Ovary (tissue), 9 donors: Measurements from ENCODE around the gene RHPN2. TPM values are rescaled to one million over a fixed set of nuclear protein-coding genes. Genes with fewer than 3 reads are reported as not detected.
"Not testable (repeated sequence)": the region's sequence is repeated elsewhere in the genome, so short reads cannot be mapped to it uniquely, and the experiment has no call there.

Experiments
- DNase-seq, 5 donors: peaks; one replicate each; pipeline ENCODE4 v3.0.0-alpha.2; 2019 to 2020
- H3K27ac ChIP-seq, 2 donors: fragments of 200-600 bp; one replicate each; pipeline versions ENCODE4 v1.5.1 to v1.8.0; 2019 to 2022
- H3K27me3 ChIP-seq: fragments of 200-600 bp; one replicate; pipeline ENCODE4 v1.8.0; 2022
- H3K36me3 ChIP-seq: fragments of 200-600 bp; sonication (generic); one replicate; pipeline ENCODE4 v1.5.1; 2019
- H3K4me1 ChIP-seq: one replicate; pipeline ENCODE4 v1.8.1; 2013; ENCODE audit warnings: mild to moderate bottlenecking, moderate library complexity; ENCODE audit not compliant: insufficient read depth
- H3K4me3 ChIP-seq: fragments of 200-600 bp; sonication (generic); one replicate; pipeline ENCODE4 v1.5.1; 2017
- H3K9me3 ChIP-seq, 2 donors: fragments of 200-600 bp in 1 of 2; sonication (generic) in 1 of 2; one replicate each; pipeline versions ENCODE4 v1.5.1 to v1.8.1; 2013 to 2019; ENCODE audit warnings: mild to moderate bottlenecking in 1 of 2, moderate library complexity in 1 of 2
- EP300 ChIP-seq: sonication (generic); formaldehyde crosslinking; IDR thresholded peaks from one replicate; pipeline ENCODE4 v1.6.1; 2017; ENCODE audit warnings: antibody characterized with exemption
- POLR2A ChIP-seq: fragments of 450-650 bp; IDR thresholded peaks from one replicate; pipeline ENCODE4 v1.6.1; 2017; ENCODE audit warnings: antibody characterized with exemption, mild to moderate bottlenecking, moderate library complexity
- WGBS, 3 donors: extraction: QIAGEN DNeasy Blood & Tissue Kit in 1 of 3; methylation state at CpG; one replicate each; pipeline versions ENCODE4 v1.1.5 to v1.1.7; 2013 to 2017; 5-methylcytosine and 5-hydroxymethylcytosine counted together
- intact Hi-C, 4 donors: fragments of 100-400 bp; cut with DNase I; formaldehyde crosslinking; loops; one replicate each; pipeline versions ENCODE4 v1.11.0 to v1.15.1; 2022 to 2023
- polyA plus RNA-seq, 2 donors: library from polyadenylated mRNA; stranded (reverse); fragments of 200-250 nt in 1 of 2; fragments of 350-450 nt in 1 of 2; fragmentation: Illumina TruSeq in 1 of 2; extraction: RNeasy Lipid Tissue Mini Kit (QIAGEN cat#74804) in 1 of 2; gene quantifications; one replicate each; pipeline ENCODE4 v1.2.3, GENCODE V29; 2013 to 2014
- total RNA-seq, 7 donors: library from RNA; depleted of rRNA in 2 of 7; stranded (reverse); fragments of >200 nt in 2 of 7; fragmentation: NEBNext Ultra II Directional in 3 of 7; extraction: Animal tissue kit (Norgen Biotek cat#: 25700) in 3 of 7; gene quantifications; one replicate each; pipeline versions ENCODE4 v1.1.0 to v1.2.4, GENCODE V29; 2016 to 2023
- TF ChIP-seq, protein P1 (sequence below), 3 donors: fragments of 450-650 bp in 2 of 3; fragments of 200-600 bp in 1 of 3; IDR thresholded peaks; one replicate each; pipeline versions ENCODE4 v1.5.1 to v1.8.0; 2016 to 2022; ENCODE audit warnings: antibody characterized with exemption in 3 of 3, mild to moderate bottlenecking in 1 of 3
- donor health status: DM: no; HTN: no; CAD: no; lungs with moderate emphysema.
- donor health status: DM: no; HTN: no; CAD: no.
- donor health status: Bipolar disorder and iron deficiency.
- donor health status: DM: yes; HTN: yes; CAD: no.
- donor health status: DM: no; HTN: no; CAD: no.
- donor health status: DM: yes; HTN: yes; CAD: no.

RHPN2 gene
- total and polyA plus RNA-seq, 9 donors, result 1.3 to 47.9 (median 3.8) TPM

- TF ChIP-seq, protein P1, sequence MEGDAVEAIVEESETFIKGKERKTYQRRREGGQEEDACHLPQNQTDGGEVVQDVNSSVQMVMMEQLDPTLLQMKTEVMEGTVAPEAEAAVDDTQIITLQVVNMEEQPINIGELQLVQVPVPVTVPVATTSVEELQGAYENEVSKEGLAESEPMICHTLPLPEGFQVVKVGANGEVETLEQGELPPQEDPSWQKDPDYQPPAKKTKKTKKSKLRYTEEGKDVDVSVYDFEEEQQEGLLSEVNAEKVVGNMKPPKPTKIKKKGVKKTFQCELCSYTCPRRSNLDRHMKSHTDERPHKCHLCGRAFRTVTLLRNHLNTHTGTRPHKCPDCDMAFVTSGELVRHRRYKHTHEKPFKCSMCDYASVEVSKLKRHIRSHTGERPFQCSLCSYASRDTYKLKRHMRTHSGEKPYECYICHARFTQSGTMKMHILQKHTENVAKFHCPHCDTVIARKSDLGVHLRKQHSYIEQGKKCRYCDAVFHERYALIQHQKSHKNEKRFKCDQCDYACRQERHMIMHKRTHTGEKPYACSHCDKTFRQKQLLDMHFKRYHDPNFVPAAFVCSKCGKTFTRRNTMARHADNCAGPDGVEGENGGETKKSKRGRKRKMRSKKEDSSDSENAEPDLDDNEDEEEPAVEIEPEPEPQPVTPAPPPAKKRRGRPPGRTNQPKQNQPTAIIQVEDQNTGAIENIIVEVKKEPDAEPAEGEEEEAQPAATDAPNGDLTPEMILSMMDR (IDR thresholded peaks at IDR 0.05), result no peak
- TF ChIP-seq EP300 (no peak), POLR2A (no peak)
- Histone ChIP-seq H3K36me3 (no peaks in the 10 kb centered on the region), H3K4me3 (no peak overlapping the region), H3K27me3 (no peaks in the 10 kb centered on the region), H3K4me1 (no peaks in the 10 kb centered on the region), H3K27ac (no peak overlapping the region), H3K9me3 (no peaks in the 10 kb centered on the region)
- 69 to 72% (median 70%) methylated on average over 8 of the region's 8 CpGs for WGBS, 3 donors
- intact Hi-C loops, result no loop called here
- DNase-seq, result no peak
Observed at GRCh38 chr19:33047422-33047821, 17.3 kb downstream of the RHPN2 start.

- H3K27me3 ChIP-seq, H3K9me3 ChIP-seq, H3K36me3 ChIP-seq, H3K27ac ChIP-seq, H3K4me3 ChIP-seq, intact Hi-C loops, H3K4me1 ChIP-seq, DNase-seq: not testable (repeated sequence)
- 90 to 96% (median 91%) methylated on average over 3 of the region's 3 CpGs for WGBS, 3 donors
Observed at GRCh38 chr19:33041828-33042160, 22.9 kb downstream of the RHPN2 start.

DNA sequence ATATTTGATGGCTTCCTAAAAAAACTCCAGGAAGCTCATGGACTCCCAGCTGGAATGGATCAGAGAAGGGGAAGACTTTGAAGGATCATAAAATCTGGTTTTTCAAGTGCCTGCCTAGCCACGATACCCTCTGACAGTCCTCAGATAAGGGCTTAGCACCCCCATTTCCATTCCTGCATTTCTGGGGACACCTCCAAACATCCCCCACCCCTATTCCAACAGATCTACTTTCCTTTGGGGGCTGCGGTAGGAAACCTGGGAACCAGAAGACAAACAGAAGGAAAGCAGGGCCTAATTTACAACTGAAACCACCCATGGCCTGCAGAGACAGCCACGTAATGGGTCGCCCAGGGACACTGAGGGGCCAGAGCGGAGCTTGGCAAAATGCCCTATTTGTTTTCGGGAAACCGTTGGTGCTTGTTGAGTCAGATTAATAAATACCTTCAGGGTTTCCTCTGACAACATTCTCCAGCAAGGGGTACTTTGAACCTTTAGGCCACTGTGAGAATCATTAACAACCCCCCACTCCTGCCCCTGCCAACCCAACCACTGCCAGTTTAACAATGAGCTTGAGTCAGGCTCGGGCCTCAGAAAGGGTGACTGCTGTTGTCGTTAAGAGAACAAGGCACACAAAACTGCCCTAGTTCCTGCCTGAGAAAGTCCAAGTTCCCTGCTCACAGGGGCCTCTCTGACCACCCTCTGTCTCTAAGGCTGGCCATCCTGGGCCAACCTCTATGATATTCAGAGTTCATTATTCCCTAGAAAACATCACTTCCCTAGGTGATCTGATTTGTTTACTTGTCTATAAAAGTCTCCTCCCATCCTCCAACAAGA is 23.5 kb downstream of the RHPN2 start:
- H3K36me3 ChIP-seq, result no peaks in the 10 kb centered on the region
- no peak overlapping the region for H3K4me3 ChIP-seq
- H3K9me3 ChIP-seq, result no peaks in the 10 kb centered on the region
- DNase-seq, result no peak
- no peak for TF ChIP-seq POLR2A
- TF ChIP-seq, protein P1 (IDR thresholded peaks at IDR 0.05), result no peak
- no peak for TF ChIP-seq EP300
- no peaks in the 10 kb centered on the region for H3K27me3 ChIP-seq
- no peak overlapping the region for H3K27ac ChIP-seq
- 67 to 74% (median 67%) methylated on average over 9 of the region's 9 CpGs for WGBS, 3 donors
- intact Hi-C loops, result no loop called here
- H3K4me1 ChIP-seq, result no peaks in the 10 kb centered on the region

DNA sequence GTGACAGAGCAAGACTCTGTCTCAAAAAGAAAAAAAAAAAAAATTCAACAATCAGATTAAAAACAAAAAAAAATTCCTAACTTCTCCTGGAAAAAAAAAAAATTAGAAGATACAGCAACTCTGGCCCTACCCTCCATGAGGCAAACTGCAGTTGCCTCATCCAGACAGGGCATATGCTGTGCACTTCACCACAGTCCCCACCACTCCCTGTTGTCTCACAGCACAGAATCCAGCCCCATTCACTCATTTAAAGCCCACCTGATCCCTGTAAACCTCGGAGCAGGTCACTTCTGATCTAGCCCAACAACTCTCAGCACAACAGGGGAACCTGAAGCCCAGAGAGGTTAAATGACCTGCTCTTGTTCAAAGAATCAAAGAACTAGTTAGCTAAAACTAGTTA is 24.9 kb downstream of the RHPN2 start:
- WGBS, 3 donors, result 84 to 92% (median 91%) methylated on average over 1 of the region's 1 CpG
- Histone ChIP-seq H3K4me3 (no peak overlapping the region), H3K9me3 (no peaks in the 10 kb centered on the region), H3K27ac (no peak overlapping the region), H3K4me1 (no peaks in the 10 kb centered on the region), H3K36me3 (no peaks in the 10 kb centered on the region), H3K27me3 (no peaks in the 10 kb centered on the region)
- DNase-seq, result no peak
- TF ChIP-seq EP300 (no peak), POLR2A (no peak)
- TF ChIP-seq, protein P1 (IDR thresholded peaks at IDR 0.05), result no peak
- intact Hi-C loops, result no loop called here

- TF ChIP-seq, protein P1 (IDR thresholded peaks at IDR 0.05), result no peak
- TF ChIP-seq POLR2A (no peak), EP300 (no peak)
- no peak for DNase-seq
- Histone ChIP-seq H3K9me3 (no peaks in the 10 kb centered on the region), H3K4me1 (no peaks in the 10 kb centered on the region), H3K36me3 (no peaks in the 10 kb centered on the region), H3K27me3 (no peaks in the 10 kb centered on the region), H3K27ac (no peak overlapping the region), H3K4me3 (no peak overlapping the region)
- WGBS, 3 donors, result 83 to 90% (median 88%) methylated on average over 10 of the region's 10 CpGs
- intact Hi-C loops, result no loop called here
Observed at GRCh38 chr19:33039108-33039599, 25.5 kb downstream of the RHPN2 start.

- H3K27me3 ChIP-seq, H3K4me1 ChIP-seq, H3K36me3 ChIP-seq, DNase-seq, H3K9me3 ChIP-seq, H3K4me3 ChIP-seq, intact Hi-C loops, H3K27ac ChIP-seq: not testable (repeated sequence)
- WGBS, 3 donors, result 86 to 93% (median 92%) methylated on average over 18 of the region's 18 CpGs
Observed at GRCh38 chr19:33037168-33038025, 27.3 kb downstream of the RHPN2 start.
